HG03354 (cell line): Measurements from ENCODE around the gene TMEM250.

ENCODE experiments used
- ATAC-seq: cut with Tn5 transposase; IDR thresholded peaks from one replicate; pipeline ENCODE4 v1.9.1; 2021; ENCODE audit warnings: mild to moderate bottlenecking; ENCODE audit not compliant: unreplicated experiment, poor library complexity, severe bottlenecking

TMEM250 gene

GRCh38 chr9:136133191-136133958, 14.7 kb upstream of the TMEM250 start:
- no peak for ATAC-seq

DNA sequence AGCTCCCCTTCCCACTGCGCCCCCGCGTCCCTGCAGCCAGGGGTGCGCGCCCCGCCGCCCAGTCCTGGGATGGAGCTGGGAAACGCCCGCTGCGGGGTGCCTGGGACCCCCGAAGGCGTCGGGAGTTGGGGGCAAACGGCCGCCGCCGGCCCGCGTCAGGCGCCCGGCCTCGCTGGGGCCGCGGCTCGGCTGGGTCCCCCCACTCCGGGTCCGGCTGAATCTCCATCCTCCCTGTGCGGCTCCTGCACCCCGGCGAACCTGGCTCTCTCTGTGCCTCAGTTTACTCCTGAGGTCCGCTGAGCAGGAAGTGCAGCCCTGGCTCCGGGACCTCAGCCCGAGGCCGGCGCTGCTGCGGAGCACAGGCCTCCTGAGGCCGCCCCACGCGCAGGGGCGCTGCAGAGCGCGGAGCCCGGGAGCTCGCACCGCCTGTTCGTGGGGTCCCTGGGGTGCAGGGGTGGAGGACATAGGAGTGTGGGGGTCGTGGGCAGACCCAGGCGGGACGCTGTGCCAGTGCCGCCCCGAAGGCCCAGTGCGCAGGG, 13.9 kb upstream of the TMEM250 start:
- ATAC-seq, result no peak

DNA sequence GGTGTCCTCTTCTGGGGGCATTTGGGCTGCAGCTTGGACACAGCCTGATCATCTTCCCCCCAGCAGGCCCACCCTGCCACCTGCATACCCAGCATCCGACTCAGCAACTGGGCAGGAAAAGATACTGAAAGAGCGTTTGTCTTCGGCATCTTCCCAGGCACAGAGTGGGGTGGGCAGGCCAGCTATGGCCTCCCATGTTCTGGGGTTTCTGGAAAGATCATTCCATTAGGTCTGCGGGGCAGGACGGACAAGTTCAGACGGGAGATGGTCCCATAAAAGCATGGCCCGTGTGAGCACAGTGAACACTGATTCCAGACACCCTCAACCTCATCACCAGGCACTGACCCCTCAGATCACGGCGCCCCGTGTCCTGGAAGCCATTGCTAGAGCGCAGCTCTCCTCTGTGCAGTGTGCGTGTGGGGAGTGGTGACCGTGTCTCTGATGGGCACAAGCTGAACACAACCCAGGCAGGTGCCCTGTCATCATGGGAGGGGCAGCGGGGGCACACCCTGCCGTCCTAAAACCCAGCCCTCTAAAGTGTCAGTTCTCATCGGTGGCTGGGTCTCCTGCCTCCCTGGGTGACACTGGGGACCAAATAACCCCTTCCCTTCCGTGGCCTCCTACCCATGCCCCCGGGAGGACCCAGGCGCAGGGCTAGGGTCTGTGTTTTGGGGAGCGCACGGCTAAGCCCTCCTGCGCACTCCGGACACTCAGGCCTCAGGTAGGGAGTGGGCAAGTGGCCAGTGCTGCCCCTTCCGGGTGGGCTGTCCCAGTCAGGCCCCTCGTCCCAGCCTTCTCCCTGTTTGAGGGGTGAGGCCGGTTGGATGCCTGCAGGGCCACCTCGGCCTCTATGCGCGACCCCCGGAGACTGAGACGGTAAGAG, 13.2 kb upstream of the TMEM250 start:
- no peak for ATAC-seq

GRCh38 chr9:136129176-136129575, 10.5 kb upstream of the TMEM250 start:
- no peak for ATAC-seq

GRCh38 chr9:136128436-136128835, 9.8 kb upstream of the TMEM250 start:
- no peak for ATAC-seq

GRCh38 chr9:136127313-136127712, 8.6 kb upstream of the TMEM250 start:
- no peak for ATAC-seq

DNA sequence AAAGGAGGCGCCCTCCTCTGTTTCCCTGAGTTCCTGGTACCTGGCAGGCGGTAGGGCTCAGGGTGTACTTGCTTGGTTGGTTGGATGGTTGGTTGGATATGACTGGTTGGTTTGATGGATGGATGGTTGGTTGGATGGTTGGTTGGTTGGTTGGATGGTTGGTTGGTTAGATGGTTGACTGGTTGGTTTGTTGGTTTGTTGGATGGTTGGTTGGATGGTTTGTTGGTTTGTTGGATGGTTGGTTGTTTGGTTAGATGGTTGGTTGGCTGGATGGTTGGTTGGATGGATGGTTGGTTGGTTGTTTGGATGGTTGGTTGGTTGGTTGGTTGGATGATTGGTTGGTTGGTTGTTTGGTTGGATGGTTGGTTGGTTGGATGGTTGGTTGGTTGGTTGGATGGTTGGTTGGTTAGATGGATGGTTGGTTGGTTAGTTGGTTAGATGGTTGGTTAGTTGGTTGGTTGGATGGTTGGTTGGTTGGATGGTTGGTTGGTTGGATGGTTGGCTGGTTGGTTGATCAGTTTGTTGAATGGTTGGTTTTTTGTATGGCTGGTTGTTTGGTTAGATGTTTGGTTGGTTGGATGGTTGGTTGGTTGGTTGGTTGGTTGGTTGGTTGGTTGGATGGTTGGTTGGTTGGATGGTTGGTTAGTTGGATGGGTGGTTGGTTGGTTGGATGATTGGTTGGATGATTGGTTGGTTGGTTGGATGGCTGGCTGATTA, 6.5 kb upstream of the TMEM250 start:
- no peak for ATAC-seq

GRCh38 chr9:136122425-136123383, 4.0 kb upstream of the TMEM250 start:
- no peak for ATAC-seq

DNA sequence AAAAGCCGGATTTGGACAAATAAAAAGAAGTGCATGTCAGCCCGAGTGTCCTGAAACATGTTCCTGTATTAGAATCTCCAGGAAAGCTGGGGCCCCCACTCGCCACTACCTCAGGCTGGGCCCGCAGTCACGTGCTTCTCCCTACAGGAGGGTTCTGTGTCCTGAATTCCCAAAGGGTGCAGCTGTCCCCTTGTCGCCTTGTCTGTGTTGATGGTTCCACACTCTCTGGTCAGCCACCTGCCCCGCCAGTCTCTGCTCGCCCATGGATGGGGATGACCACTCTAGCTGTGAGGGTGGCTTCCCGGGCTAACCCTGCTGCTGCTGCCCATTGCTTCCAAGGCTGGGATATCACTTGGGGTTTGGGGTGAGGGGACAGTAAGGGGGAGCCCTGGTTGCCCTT, 3.1 kb upstream of the TMEM250 start:
- ATAC-seq, result no peak

DNA sequence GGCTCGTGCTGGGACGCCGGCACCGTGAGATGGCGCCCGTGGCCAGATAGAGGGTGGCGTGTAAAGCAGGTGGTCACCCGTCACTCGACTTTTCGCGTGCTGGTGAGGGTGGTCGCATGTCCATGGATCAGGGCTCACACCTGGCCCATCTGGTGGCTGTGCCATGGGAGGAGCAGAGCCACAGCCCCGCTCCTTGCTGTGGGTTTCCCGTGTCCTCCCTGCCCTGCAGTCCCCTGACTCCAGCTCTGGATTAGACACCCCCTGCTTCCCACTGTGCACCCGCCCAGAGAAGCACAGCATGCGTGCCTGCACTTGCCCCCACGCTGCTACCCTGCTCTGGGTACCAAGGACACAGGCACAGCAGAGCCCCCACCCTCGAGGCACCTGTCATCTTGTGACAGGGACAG, 1.8 kb upstream of the TMEM250 start:
- no peak for ATAC-seq

- no peak for ATAC-seq
Measured at GRCh38 chr9:136119883-136120393, 1.3 kb upstream of the TMEM250 start.

DNA sequence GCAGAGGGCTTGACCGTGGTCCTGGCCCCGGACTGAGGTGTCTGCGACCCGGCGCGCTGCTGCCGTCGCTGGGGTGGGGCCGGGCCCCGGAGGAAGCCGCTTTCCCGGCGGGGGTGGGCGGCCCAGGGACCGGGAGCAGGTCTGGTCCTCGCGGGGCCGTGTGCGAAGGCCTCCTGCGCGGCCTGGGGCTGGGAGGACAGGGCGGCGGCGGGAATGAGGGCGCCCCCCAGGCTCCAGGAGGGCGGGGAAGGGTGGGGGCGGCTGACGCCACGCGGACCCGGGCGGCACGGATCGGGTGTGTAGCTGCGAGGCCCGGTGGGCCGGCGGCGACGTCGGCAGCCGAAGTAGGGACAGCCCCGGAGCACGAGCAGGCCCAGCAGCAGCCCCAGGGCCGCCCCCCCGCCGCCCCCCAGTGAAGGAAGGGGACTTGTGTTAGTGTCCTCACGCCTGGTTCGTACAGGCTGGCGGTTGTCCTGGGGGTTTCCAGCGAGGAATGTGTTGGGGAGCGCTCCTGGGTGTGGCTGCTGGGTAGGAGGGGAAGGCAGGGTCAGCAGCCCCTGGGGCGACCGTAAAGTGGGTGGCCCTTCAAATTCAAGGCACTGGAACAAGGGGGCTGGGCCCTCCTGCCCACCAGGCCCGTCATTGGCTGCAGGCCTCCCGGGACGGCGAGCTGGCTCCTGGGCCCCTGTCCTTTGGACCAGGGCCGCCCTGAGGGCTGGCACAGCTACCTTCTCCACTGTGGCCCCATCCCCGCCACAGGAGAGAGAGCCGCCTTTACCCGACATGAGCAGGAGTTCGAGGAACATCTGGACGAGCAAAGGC, 597 bp upstream of the TMEM250 start:
- ATAC-seq, result peak; percentile 20

- peak; percentile 15 for ATAC-seq
Measured at GRCh38 chr9:136117916-136118319, 757 bp downstream of the TMEM250 start.

GRCh38 chr9:136117291-136117915, 1.3 kb downstream of the TMEM250 start:
- ATAC-seq, result no peak

GRCh38 chr9:136116360-136117098, 2.1 kb downstream of the TMEM250 start:
- no peak for ATAC-seq

- no peak for ATAC-seq
Measured at GRCh38 chr9:136115641-136116359, 2.9 kb downstream of the TMEM250 start.
